Memory B cell (primary cell): ENCODE results near the gene RYR2.

ENCODE experiments used
- ATAC-seq: fragments of 150-1000 bp; cut with Tn5 transposase; 2 replicates; pipeline ENCODE4 v1.10.0; 2021; ENCODE audit warnings: low read depth, mild to moderate bottlenecking, moderate library complexity
- DNase-seq, 2 donors: peaks; one replicate each; pipeline ENCODE4 v3.0.0; 2022; ENCODE audit warnings: low spot score in 2 of 2
- H3K27ac Mint-ChIP-seq: one replicate; pipeline ENCODE4 v1.8.0; 2022; ENCODE audit warnings: mild to moderate bottlenecking, moderate library complexity, mixed read lengths
- H3K27me3 Mint-ChIP-seq: one replicate; pipeline ENCODE4 v1.8.0; 2022; ENCODE audit warnings: mixed read lengths
- H3K36me3 Mint-ChIP-seq: one replicate; pipeline ENCODE4 v1.8.0; 2022; ENCODE audit warnings: mild to moderate bottlenecking, mixed read lengths
- H3K4me1 Mint-ChIP-seq: one replicate; pipeline ENCODE4 v1.8.0; 2022; ENCODE audit warnings: mixed read lengths
- H3K4me3 Mint-ChIP-seq: one replicate; pipeline ENCODE4 v1.8.0; 2022; ENCODE audit warnings: mild to moderate bottlenecking, moderate library complexity, mixed read lengths
- H3K9me3 Mint-ChIP-seq: one replicate; pipeline ENCODE4 v1.8.0; 2022; ENCODE audit warnings: mixed read lengths

RYR2 gene

DNA sequence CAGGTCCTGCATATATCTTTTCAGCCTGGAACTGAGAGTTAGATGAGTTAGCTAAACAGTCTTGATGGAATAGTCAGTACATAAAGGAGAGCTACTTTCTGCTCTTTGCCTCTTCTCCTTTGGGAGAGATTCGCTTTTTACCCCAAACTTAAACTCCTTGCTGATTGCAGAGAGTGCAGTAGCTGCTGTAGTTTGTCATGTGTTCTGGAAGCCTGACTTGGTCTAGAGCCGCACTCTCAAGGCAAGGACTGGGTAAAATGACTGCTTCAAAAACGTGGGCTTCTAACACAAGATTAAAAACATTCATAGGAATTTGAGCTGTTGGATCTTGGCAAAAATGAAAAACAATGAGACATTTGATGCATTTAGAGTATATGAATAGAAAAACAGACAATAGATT is 351.6 kb downstream of the RYR2 start:
- Mint-ChIP-seq H3K36me3 (no peaks in the 10 kb centered on the region), H3K27ac (no peak overlapping the region), H3K27me3 (peaks cover 1% of the 10 kb centered on the region), H3K4me3 (no peak overlapping the region), H3K9me3 (peaks cover 1% of the 10 kb centered on the region), H3K4me1 (no peaks in the 10 kb centered on the region)
- ATAC-seq = no peak
- no peak for DNase-seq

DNA sequence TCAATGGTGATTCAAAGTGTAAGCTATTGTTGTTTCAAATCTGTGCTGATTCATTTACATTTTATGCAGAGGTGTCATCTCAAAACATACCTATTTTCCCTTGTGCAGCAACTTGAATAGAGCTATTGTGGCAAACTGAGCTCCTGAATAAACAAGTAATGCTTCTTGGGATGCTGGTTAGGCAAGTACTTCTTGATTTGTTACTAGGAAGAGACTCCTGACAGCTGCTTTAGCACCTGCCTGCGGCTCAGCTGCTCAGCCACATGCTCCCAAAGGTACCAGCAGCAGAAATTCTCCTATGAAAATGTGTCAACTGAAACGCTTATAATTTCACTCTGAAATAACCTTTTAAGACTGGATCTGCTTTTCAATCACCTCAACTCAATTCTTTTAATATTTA is 352.3 kb downstream of the RYR2 start:
- Mint-ChIP-seq H3K9me3 (peaks cover 1% of the 10 kb centered on the region), H3K27me3 (peaks cover 1% of the 10 kb centered on the region), H3K4me3 (no peak overlapping the region), H3K27ac (no peak overlapping the region), H3K4me1 (no peaks in the 10 kb centered on the region), H3K36me3 (no peaks in the 10 kb centered on the region)
- ATAC-seq (no peak), DNase-seq (no peak)

DNA sequence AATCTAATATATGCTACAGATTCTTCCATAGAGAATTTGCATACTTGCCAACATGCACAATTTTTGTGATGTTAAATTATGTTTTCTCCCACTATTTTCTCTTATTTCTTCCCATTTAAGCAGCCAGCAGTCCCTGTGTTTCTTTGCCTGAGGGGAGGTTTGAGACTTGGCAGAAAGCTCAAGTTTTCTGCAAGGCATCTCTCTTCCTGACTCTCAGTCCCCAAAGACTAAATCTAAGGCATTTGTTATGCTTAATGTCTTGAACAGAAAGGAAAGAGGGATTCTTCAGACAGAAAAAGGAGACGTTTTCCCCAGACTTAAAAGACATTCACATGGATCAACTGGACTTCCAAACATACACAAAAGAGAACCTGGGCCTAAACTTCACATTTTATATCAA is 354.4 kb downstream of the RYR2 start:
- DNase-seq = no peak
- ATAC-seq = no peak
- H3K9me3 Mint-ChIP-seq = peaks cover 4% of the 10 kb centered on the region
- H3K4me3 Mint-ChIP-seq = no peak overlapping the region
- H3K27me3 Mint-ChIP-seq = peaks cover 1% of the 10 kb centered on the region
- no peak overlapping the region for H3K27ac Mint-ChIP-seq
- H3K4me1 Mint-ChIP-seq = no peaks in the 10 kb centered on the region
- no peaks in the 10 kb centered on the region for H3K36me3 Mint-ChIP-seq

DNA sequence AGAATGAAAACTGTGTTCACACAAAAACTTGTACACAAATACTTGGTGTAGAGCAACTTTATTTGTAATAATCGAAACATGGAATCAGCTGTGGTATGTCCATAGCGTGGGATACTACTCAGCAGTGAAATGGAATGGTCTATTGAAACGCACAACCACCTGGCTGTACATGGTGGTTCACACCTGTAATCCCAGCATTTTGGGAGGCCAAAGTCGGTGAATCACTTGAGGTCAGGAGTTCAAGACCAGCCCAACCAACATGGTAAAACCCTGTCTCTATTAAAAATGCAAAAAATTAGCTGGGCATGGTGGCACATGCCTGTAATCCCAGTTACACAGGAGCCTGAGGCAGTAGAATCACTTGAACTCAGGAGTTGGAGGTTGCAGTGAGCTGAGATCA is 356.8 kb downstream of the RYR2 start:
- no peak overlapping the region for H3K27ac Mint-ChIP-seq
- peaks cover 11% of the 10 kb centered on the region for H3K9me3 Mint-ChIP-seq
- no peaks in the 10 kb centered on the region for H3K4me1 Mint-ChIP-seq
- peaks cover 1% of the 10 kb centered on the region for H3K27me3 Mint-ChIP-seq
- DNase-seq = no peak
- no peaks in the 10 kb centered on the region for H3K36me3 Mint-ChIP-seq
- ATAC-seq = no peak
- no peak overlapping the region for H3K4me3 Mint-ChIP-seq

DNA sequence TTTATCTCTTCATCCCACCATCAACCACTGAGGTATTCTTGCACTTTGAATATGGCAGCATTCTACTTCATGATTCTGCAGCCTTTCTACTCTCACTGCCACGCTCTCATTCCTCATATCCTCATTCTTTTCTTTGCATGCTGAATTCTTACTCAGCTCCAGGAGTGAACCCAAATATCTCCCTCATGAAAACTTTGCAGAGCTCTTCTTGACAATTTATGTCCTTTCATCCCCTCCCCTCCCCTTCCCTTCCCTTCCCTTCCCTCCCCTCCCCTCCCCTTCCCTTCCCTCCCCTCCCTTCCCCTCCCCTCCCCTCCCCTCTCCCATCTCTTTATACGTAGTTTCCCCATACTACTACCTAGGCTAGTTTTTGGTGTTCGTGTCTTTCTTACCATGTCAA is 363.9 kb downstream of the RYR2 start:
- no peak overlapping the region for H3K27ac Mint-ChIP-seq
- peaks cover 10% of the 10 kb centered on the region for H3K9me3 Mint-ChIP-seq
- ATAC-seq (no peak), DNase-seq (no peak)
- H3K4me3 Mint-ChIP-seq = no peak overlapping the region
- no peaks in the 10 kb centered on the region for H3K27me3 Mint-ChIP-seq
- no peaks in the 10 kb centered on the region for H3K36me3 Mint-ChIP-seq
- no peaks in the 10 kb centered on the region for H3K4me1 Mint-ChIP-seq

DNA sequence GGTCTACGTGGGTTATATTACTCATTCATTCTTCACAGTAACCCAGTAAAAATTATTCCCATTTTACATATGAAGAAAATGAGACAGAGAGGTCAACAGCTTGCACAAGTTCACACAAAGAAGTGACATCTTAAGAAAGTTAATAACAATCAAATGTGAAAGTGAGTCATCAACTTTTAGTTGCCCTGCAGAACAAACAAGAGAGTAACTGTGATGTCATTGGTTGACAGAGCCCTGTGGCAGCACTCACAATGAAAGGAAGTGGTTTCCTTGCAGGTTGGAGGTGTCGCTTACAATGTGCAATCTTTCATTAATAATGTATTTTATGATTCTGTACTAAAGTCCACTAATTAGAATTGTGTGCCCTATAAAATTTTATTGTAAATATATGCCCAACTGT is 369.6 kb downstream of the RYR2 start:
- Mint-ChIP-seq H3K4me1 (no peaks in the 10 kb centered on the region), H3K4me3 (no peak overlapping the region), H3K27ac (no peak overlapping the region), H3K27me3 (no peaks in the 10 kb centered on the region), H3K9me3 (peaks cover 6% of the 10 kb centered on the region), H3K36me3 (no peaks in the 10 kb centered on the region)
- DNase-seq = no peak
- ATAC-seq = no peak

DNA sequence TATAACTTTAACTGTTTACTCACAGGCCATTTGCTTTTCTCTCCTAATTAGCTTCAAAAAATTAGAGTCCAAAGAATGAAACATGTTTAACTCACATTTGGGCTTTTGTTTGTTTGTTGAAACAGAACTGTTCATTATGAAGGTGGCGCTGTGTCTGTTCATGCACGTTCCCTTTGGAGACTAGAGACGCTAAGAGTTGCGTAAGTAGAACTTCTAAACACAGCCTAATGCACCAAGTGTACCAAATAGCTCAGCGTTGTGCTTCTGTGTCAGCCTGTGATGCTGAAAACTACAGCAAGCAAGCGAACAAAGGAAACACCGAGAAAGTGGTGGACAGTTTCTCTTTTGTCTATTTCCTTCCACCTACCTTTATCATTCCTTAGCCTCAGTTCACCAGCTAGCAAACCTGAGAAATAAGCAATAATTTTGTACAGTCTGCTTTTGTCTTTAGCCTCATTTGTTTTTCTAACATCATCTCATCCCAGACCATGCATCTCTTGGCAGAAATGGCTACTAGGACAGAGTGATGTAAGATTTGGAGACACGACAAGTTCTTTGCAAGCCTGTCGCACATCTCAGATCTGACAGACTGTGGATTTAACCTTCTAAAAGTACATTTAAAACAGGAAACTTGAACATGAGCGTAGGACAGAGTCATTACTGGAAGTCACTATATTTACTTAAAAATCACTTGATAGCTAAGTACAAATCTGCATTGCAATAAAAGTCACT is 375.1 kb downstream of the RYR2 start:
- H3K4me3 Mint-ChIP-seq = no peak overlapping the region
- ATAC-seq (no peak), DNase-seq (no peak)
- no peaks in the 10 kb centered on the region for H3K27me3 Mint-ChIP-seq
- H3K4me1 Mint-ChIP-seq = no peaks in the 10 kb centered on the region
- no peak overlapping the region for H3K27ac Mint-ChIP-seq
- H3K9me3 Mint-ChIP-seq = peaks cover 4% of the 10 kb centered on the region
- H3K36me3 Mint-ChIP-seq = no peaks in the 10 kb centered on the region

DNA sequence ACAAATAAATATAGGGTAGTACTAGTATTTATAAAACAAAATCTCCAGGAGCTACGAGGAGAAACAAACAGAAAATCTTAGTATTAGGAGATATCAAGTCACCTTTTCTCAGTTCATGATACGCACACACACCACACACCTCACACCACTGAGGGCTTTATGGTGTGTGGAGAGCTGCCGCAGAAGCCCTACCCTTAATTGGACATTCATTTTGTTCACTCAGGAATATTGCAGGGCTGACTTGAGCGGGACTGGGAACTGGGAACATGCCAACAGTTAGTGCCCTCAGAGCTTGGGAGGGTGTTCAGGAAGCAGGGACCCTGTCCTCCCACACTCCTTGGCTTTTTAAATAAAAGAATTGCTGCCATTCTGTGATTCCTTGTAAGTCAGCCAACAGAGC is 386.8 kb downstream of the RYR2 start:
- DNase-seq (no peak), ATAC-seq (no peak)
- Mint-ChIP-seq H3K4me1 (no peaks in the 10 kb centered on the region), H3K9me3 (peaks cover 3% of the 10 kb centered on the region), H3K36me3 (no peaks in the 10 kb centered on the region), H3K27ac (no peak overlapping the region), H3K4me3 (no peak overlapping the region), H3K27me3 (no peaks in the 10 kb centered on the region)

DNA sequence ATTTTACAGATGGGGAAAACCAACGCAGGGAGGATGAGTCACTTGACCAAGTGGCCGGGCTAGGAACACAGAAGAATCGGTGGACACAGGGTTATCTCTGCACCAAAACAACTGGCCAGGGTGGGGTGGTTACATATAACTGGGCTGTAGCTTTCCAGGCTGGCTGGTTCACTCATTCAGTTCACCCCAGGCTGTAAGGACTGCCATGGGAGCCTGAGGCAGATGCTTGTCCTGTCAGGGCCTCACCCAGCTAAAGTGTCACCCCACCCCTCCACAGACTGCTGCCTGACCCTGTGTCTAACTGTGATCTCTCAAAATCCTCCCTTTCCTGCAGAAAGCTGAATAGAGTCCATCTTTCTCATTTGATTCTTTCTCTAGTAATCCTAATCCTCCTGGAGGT is 387.3 kb downstream of the RYR2 start:
- no peak for ATAC-seq
- Mint-ChIP-seq H3K4me1 (no peaks in the 10 kb centered on the region), H3K27me3 (no peaks in the 10 kb centered on the region), H3K27ac (no peak overlapping the region), H3K36me3 (no peaks in the 10 kb centered on the region), H3K9me3 (peaks cover 3% of the 10 kb centered on the region), H3K4me3 (no peak overlapping the region)
- DNase-seq = no peak

DNA sequence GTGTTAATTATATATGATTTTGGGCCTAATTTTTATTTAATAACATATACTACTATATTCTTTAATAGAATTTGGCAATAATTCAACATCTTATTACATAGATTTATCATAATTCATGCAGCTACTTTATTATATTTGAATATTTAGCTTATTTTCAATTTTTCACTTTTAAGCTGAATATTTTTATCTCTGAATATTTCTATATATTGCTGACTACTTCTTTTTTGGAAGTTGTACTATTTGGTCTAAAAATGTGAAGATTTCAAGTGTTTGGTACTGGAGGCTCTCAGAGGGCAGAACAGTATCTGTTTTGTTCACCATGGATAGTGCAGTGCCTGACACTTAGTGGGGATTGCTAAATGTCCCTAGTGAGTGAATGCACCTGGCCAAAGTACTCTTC is 389.5 kb downstream of the RYR2 start:
- no peak overlapping the region for H3K4me3 Mint-ChIP-seq
- H3K9me3 Mint-ChIP-seq = peaks cover 3% of the 10 kb centered on the region
- H3K27ac Mint-ChIP-seq = no peak overlapping the region
- no peaks in the 10 kb centered on the region for H3K4me1 Mint-ChIP-seq
- no peaks in the 10 kb centered on the region for H3K27me3 Mint-ChIP-seq
- no peaks in the 10 kb centered on the region for H3K36me3 Mint-ChIP-seq
- no peak for DNase-seq
- ATAC-seq = no peak

DNA sequence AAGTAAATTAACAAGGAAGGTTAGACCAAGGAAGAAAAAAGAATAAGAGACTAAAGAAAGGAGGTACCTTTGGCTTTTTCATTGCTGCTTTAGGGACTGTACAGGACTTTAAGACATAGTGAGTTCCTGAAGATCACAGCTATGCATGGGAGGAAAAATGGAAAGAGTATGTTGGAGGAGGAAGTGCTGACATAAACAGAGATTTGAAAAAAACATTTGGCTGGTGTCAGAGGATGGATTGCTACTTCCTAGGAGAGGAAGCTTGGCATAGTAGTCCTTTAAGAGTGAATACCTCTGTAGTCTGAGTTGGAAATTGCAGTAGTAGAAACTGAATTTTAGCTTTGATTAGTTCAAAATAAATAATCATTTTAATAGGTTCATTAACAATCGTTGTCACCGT is 398.4 kb downstream of the RYR2 start:
- ATAC-seq (no peak), DNase-seq (no peak)
- Mint-ChIP-seq H3K9me3 (peaks cover 4% of the 10 kb centered on the region), H3K4me1 (no peaks in the 10 kb centered on the region), H3K27me3 (no peaks in the 10 kb centered on the region), H3K27ac (no peak overlapping the region), H3K36me3 (no peaks in the 10 kb centered on the region), H3K4me3 (no peak overlapping the region)

DNA sequence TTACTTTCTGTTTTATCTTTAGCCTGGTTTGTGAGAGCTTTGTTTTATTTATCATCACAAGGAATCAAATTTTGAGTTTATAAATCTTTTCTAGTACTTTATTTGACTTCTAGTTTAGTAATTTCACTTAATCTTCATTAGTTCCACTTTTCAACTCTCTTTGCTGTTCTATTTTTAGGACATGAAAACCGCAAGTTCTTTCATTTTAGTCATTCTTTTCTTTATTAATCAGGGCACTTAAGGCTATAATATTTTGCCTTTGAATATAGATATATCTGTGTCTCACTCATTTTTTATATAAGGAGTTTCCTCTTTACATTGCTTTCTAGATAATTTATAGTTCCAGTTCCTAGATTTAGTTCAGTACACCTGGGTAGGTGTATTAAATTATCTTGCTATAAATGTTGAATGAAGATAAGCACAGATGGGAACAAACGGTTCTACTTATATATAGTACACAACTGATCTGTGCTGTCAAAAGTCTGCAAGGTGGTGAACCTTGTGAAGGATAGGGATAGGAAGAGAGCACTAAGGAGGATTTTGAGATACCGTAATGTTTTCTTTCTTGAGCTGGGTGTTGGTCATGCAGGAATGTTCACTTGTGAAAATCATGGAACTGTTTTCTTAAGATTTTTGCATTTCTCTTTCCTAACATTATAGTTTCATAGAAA is 402.3 kb downstream of the RYR2 start:
- peaks cover 7% of the 10 kb centered on the region for H3K9me3 Mint-ChIP-seq
- no peak for DNase-seq
- no peaks in the 10 kb centered on the region for H3K27me3 Mint-ChIP-seq
- no peak for ATAC-seq
- H3K4me3 Mint-ChIP-seq = no peak overlapping the region
- H3K36me3 Mint-ChIP-seq = no peaks in the 10 kb centered on the region
- no peaks in the 10 kb centered on the region for H3K4me1 Mint-ChIP-seq
- no peak overlapping the region for H3K27ac Mint-ChIP-seq

DNA sequence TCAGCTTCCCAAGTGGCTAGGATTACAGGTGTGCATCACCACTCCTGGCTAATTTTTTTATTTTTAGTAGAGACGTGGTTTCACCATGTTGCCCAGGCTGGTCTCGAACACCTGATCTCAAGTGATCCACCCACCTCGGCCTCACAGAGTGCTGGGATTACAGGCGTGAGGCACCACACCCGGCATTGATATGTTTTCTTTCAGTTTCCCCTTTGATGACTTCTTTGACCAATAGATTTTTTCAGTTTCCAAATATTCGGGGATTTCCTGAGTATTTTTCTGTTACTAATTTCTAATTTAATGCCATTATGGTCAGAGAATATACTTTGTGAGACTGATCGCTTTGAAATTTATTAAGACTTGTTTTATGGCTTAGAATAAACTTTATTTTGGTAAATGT is 406.1 kb downstream of the RYR2 start:
- H3K36me3 Mint-ChIP-seq = no peaks in the 10 kb centered on the region
- no peak overlapping the region for H3K27ac Mint-ChIP-seq
- ATAC-seq (no peak), DNase-seq (no peak)
- H3K4me1 Mint-ChIP-seq = no peaks in the 10 kb centered on the region
- H3K27me3 Mint-ChIP-seq = no peaks in the 10 kb centered on the region
- H3K4me3 Mint-ChIP-seq = no peak overlapping the region
- H3K9me3 Mint-ChIP-seq = peaks cover 7% of the 10 kb centered on the region

DNA sequence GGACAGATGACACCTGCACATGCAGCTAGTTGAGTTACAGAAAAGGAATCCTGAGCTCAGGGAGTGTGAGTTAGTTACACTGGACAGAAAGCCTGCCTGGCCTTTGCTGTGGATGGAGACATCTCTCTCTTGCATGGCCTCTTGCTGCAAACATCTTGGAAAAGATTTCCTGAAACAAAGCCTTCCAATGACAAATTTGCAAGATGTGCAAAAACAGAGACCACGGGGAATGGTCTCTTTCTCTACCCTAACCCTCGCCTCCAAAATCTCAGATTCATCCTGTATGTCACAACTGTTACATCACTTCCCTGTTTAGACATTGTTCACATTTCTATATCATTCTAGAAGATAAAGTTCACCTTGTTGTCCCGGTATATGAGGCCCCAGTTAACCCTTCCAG is 415.6 kb downstream of the RYR2 start:
- H3K36me3 Mint-ChIP-seq = no peaks in the 10 kb centered on the region
- no peaks in the 10 kb centered on the region for H3K27me3 Mint-ChIP-seq

DNA sequence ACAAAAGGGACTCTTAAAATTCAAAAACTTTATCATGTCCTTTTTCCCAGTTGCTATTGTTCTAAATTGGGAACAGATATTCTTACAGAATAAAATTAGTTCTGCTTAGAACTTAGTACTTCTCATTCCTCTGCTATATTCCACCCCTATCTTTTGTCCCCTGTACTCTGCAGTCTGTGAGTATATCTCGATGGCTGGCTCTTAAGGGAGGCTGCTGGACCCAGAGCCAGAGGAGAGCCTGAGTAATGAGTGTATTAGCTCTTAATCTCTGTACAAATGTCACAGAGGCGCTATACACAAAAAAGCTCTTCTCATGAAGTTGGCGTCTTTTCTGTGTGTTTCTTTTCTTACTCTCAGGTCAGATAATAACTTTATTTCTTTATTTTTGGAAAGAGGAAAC is 425.3 kb downstream of the RYR2 start:
- Mint-ChIP-seq H3K36me3 (peaks cover 2% of the 10 kb centered on the region), H3K4me3 (no peak overlapping the region), H3K27me3 (peaks cover 1% of the 10 kb centered on the region), H3K4me1 (no peaks in the 10 kb centered on the region), H3K27ac (no peak overlapping the region), H3K9me3 (peaks cover 7% of the 10 kb centered on the region)
- DNase-seq (no peak), ATAC-seq (no peak)

More for the DNA sequence above, 415.6 kb downstream of the RYR2 start:
- no peaks in the 10 kb centered on the region for H3K4me1 Mint-ChIP-seq
- DNase-seq (no peak), ATAC-seq (no peak)
- H3K9me3 Mint-ChIP-seq = no peaks in the 10 kb centered on the region
- no peak overlapping the region for H3K27ac Mint-ChIP-seq
- H3K4me3 Mint-ChIP-seq = no peak overlapping the region
